ENCODE measurements around the gene RIPK1.

RIPK1 gene

DNA sequence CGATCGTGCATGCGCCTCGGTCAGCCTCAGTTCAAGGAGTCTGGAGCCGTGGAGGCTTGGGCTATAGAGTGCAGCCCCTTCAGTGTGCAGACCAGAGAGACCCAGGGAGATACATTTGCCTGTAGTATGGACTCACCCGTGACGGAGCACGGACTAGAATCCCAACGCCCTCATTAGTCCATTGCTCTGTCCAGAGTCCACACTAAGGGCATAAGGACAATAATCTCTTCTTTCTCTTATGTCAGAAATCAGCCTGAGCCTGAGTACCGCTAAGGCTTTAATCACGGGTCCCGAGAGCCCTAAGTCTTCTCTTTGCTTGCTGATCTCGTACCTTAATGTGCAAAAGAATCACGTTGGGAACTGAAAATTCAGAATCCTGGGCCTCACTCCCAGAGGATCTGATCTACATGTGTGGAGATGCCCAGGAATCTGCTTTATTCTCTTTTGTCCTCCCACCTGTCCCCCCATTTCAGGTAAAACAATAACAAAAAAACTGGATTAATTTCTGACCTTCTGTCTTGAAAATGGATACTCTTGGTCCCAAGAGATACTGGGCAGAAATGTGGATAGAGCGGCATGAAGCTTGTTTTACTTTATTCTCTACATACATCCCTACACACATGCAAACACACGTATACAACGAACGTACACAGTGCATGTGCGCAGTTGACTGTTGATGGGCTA is 50.9 kb downstream of the RIPK1 start:
- H3K4me3 ChIP-seq (ENCODE audit: low read depth, low read length) = peak overlapping the region; percentile 68
- TF ChIP-seq, protein P1, sequence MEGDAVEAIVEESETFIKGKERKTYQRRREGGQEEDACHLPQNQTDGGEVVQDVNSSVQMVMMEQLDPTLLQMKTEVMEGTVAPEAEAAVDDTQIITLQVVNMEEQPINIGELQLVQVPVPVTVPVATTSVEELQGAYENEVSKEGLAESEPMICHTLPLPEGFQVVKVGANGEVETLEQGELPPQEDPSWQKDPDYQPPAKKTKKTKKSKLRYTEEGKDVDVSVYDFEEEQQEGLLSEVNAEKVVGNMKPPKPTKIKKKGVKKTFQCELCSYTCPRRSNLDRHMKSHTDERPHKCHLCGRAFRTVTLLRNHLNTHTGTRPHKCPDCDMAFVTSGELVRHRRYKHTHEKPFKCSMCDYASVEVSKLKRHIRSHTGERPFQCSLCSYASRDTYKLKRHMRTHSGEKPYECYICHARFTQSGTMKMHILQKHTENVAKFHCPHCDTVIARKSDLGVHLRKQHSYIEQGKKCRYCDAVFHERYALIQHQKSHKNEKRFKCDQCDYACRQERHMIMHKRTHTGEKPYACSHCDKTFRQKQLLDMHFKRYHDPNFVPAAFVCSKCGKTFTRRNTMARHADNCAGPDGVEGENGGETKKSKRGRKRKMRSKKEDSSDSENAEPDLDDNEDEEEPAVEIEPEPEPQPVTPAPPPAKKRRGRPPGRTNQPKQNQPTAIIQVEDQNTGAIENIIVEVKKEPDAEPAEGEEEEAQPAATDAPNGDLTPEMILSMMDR (IDR thresholded peaks at IDR 0.05; ENCODE audit: borderline replicate concordance, insufficient read depth, low read depth, low read length) = no peak

DNA sequence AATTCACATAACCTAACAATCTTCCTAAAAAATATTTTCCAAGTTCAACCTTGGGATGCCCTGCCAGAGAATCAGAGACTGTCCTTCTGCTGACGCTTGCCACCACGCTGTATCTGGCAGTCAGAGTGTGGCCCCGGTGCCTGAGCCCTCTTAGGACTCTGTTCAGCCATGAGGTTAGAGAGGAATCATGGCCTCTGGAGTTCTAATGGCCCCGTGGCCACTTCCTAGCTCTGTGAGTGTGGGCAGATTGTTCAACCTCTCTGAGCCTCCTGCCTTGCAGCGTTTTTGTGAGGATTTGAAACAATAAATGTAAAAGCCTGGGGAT is 52.4 kb downstream of the RIPK1 start:
- H3K4me3 ChIP-seq (ENCODE audit: low read depth, low read length) = no peak overlapping the region
- TF ChIP-seq, protein P1 (IDR thresholded peaks at IDR 0.05; ENCODE audit: borderline replicate concordance, insufficient read depth, low read depth, low read length) = no peak

DNA sequence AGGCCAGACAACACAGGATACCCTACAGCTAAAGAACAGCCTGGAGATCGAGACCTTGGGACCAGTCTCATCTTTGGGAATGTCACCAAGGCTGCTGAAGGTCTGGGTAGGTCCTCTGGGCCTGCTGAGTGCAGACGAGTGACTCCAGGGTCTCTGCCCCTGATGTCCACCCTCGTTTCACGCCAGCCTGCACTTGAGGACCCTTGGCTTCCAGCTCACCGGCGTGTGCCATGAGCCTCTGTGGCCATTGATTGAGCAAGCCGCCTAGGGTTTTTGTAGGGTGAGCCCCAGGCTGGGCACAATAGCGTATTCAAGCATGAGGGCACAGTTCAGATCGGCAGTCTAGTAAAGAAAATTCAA is 54.5 kb downstream of the RIPK1 start:
- TF ChIP-seq, protein P1 (IDR thresholded peaks at IDR 0.05; ENCODE audit: borderline replicate concordance, insufficient read depth, low read depth, low read length) = no peak
- H3K4me3 ChIP-seq (ENCODE audit: low read depth, low read length) = no peak overlapping the region

DNA sequence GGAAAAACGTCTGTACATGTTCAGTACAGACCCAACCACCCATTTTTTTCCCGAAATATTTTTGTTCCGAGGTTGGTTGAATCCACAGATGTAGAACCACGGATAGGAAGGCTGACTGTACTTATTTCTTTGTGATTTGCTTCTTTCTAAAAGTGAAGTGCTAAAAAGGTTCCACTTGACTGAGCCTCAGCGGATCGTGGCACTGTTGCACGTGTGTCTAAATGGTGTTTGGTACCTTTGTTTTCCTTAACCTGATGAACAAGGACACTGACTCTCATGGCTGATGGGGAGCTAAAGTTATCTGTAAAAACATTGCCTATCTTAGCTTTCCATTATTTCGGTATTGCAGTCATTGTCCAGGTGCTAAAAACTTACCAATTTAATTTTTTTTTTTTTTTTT is 56.4 kb downstream of the RIPK1 start:
- TF ChIP-seq, protein P1 (IDR thresholded peaks at IDR 0.05; ENCODE audit: borderline replicate concordance, insufficient read depth, low read depth, low read length) = no peak
- H3K4me3 ChIP-seq (ENCODE audit: low read depth, low read length) = no peak overlapping the region

DNA sequence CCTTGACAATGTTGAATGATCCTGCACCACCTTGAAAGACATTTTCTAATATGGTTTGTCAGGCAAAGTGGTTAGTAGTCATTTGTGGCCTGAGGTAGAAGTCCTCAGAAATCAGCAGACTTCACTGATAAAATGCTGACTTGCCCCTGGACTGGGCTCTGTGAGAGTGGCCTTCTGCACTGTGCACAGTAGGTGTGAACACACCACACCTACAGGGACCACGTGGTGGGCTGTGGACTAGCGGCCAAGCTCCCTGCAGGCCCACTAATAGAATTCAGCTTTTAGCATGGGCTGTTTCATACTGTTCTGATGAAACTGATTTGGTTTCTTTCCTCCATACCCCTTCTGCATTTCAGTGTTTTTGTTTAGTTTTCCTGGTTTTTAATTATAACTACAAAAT is 57.5 kb downstream of the RIPK1 start:
- TF ChIP-seq, protein P1 (IDR thresholded peaks at IDR 0.05; ENCODE audit: borderline replicate concordance, insufficient read depth, low read depth, low read length) = no peak
- no peak overlapping the region for H3K4me3 ChIP-seq (ENCODE audit: low read depth, low read length)

DNA sequence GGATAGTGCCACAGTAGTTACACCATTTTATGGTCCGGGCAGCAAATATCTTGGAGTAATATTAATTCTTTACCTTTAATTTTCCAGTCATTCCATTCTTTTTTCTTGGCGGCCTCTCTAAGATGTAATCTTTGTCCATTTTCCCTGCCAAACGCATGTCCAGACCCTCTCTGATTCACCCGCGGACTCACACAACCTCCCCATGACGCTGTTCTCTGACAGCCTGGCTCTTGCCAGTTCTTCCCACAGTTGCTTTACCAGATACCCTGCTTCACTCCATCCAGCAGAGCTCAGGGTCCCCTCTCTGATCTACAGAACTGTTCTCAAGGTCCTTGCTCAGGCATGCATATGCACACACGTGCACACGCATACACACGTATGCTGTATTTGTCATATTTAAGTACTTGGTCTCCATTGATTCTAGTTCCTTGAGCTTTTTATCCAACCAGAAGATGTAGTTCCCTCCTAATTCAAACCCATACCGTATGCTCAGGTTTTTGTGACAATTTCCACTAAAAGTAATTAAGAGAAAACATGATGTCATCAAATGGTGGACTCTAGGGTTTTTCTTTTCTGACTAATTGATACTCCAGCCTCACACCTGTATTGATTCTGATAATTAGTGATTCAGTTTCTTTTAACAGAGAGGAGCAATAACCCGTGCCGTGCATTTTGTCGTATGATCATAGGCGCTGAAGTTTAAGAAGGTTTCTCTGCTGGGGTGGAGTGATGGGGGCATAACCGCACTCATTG is 60.2 kb downstream of the RIPK1 start:
- TF ChIP-seq, protein P1 (IDR thresholded peaks at IDR 0.05; ENCODE audit: borderline replicate concordance, insufficient read depth, low read depth, low read length) = no peak
- H3K4me3 ChIP-seq (ENCODE audit: low read depth, low read length) = no peak overlapping the region

DNA sequence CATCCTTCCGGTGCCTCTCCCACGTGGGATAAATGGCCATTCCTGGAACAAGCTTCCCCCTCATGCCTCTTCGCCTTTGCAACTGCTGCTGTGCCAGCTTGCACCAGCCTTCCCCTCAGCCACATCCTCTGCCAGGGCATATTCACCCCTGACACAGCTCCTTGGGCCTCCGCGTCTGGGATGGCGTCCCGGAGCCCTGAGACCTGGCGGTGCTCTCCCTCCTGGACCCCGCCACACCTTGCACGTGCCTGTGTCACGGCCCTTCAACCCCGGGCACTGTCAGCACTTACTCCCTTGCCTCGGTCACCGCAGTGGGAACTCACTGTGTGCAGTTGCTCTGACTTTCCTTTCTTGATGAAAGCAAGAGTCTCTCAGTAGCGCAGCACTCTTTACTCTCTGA is 63.4 kb downstream of the RIPK1 start:
- no peak overlapping the region for H3K4me3 ChIP-seq (ENCODE audit: low read depth, low read length)
- TF ChIP-seq, protein P1 (IDR thresholded peaks at IDR 0.05; ENCODE audit: borderline replicate concordance, insufficient read depth, low read depth, low read length) = no peak
